Mesenteric fat pad (tissue), 1 donor: ENCODE data around the gene GLIS2. TPM values are rescaled to one million over a fixed set of nuclear protein-coding genes. Genes with fewer than 3 reads are reported as not detected.

Source experiments
- DNase-seq: peaks from one replicate; pipeline ENCODE4 v3.0.0-alpha.2; 2020; ENCODE audit warnings: low spot score
- total RNA-seq: library from RNA; stranded (reverse); fragmentation: NEBNext Ultra II Directional; extraction: Animal tissue kit (Norgen Biotek cat#: 25700); gene quantifications from one replicate; pipeline ENCODE4 v1.2.1, GENCODE V29; 2021
- donor health status: DM: yes; HTN: yes; CAD: no.

GLIS2 gene
- total RNA-seq, 1 donor from 2014 or later, result 14.2 TPM

- no peak for DNase-seq
These were observed 18.4 kb upstream of the GLIS2 start for GRCh38 chr16:4297480-4297879.

GRCh38 chr16:4298761-4299522, 16.9 kb upstream of the GLIS2 start:
- no peak for DNase-seq

- no peak for DNase-seq
These were observed 14.7 kb upstream of the GLIS2 start for GRCh38 chr16:4301177-4301576.

GRCh38 chr16:4301968-4302367, 13.9 kb upstream of the GLIS2 start:
- DNase-seq, result no peak

GRCh38 chr16:4303973-4304372, 11.9 kb upstream of the GLIS2 start:
- DNase-seq, result no peak

GRCh38 chr16:4306470-4307214, 9.2 kb upstream of the GLIS2 start:
- DNase-seq, result no peak

GRCh38 chr16:4307215-4308037, 8.4 kb upstream of the GLIS2 start:
- DNase-seq, result peak; percentile 98

GRCh38 chr16:4309102-4309832, 6.6 kb upstream of the GLIS2 start:
- no peak for DNase-seq

- no peak for DNase-seq
These were observed 6.0 kb upstream of the GLIS2 start for GRCh38 chr16:4309833-4310266.

- no peak for DNase-seq
These were observed 2.0 kb upstream of the GLIS2 start for GRCh38 chr16:4313563-4314531.

- DNase-seq, result no peak
These were observed 1.2 kb upstream of the GLIS2 start for GRCh38 chr16:4314532-4315185.

GRCh38 chr16:4316108-4316863, 419 bp downstream of the GLIS2 start:
- DNase-seq, result no peak

GRCh38 chr16:4316864-4317531, 1.1 kb downstream of the GLIS2 start:
- no peak for DNase-seq

- DNase-seq, result no peak
These were observed 1.9 kb downstream of the GLIS2 start for GRCh38 chr16:4317532-4318450.

GRCh38 chr16:4318451-4318910, 2.6 kb downstream of the GLIS2 start:
- DNase-seq, result no peak

- no peak for DNase-seq
These were observed 3.1 kb downstream of the GLIS2 start for GRCh38 chr16:4318967-4319366.
